Measurements from ENCODE around the gene CD99L2.

- TF ChIP-seq CTCF (IDR thresholded peaks at IDR 0.05) (no peak), POLR2A (IDR thresholded peaks at IDR 0.05) (no peak)
These were observed 56.8 kb downstream of the CD99L2 start for GRCh38 chrX:150841456-150842197.
